HepG2 (cell line): ENCODE measurements around the gene IRAK1BP1. TPM values are rescaled to one million over a fixed set of nuclear protein-coding genes. Genes with fewer than 3 reads are reported as not detected.

Experiments
- CHD2 ChIP-seq: IDR thresholded peaks from 2 replicates; pipeline ENCODE4 v1.6.1; 2011; ENCODE audit warnings: low read depth, low read length, improper control_type of control experiment
- ZFP36L1 ChIP-seq: sonication (generic); formaldehyde crosslinking; IDR thresholded peaks from 2 replicates; pipeline ENCODE4 v1.8.0; 2022; ENCODE audit warnings: mild to moderate bottlenecking, missing genetic modification reagents, moderate library complexity
- ZNF224 ChIP-seq: sonication (generic); formaldehyde crosslinking; IDR thresholded peaks from 2 replicates; pipeline ENCODE4 v1.5.0; 2020; ENCODE audit warnings: mild to moderate bottlenecking, missing genetic modification reagents
- ZNF446 ChIP-seq: sonication (generic); formaldehyde crosslinking; IDR thresholded peaks from 2 replicates; pipeline ENCODE4 v1.5.0; 2020; ENCODE audit warnings: mild to moderate bottlenecking, missing genetic modification reagents
- ZNF549 ChIP-seq: sonication (generic); formaldehyde crosslinking; IDR thresholded peaks from 2 replicates; pipeline ENCODE4 v1.5.0; 2020; ENCODE audit warnings: missing genetic modification reagents
- polyA plus RNA-seq, 8 experiments: library from polyadenylated mRNA; depleted of rRNA in 3 of 8; stranded (reverse) in 7 of 8; unstranded in 1 of 8; fragments of >200 nt; fragmentation: Illumina TruSeq in 4 of 8; extraction: Trizol in 4 of 8; gene quantifications; 2 replicates each; pipeline versions ENCODE4 v1.2.1 to v1.2.3, GENCODE V29; 2011 to 2016; ENCODE audit warnings: low read depth in 4 of 8, missing spikeins in 1 of 8, mixed read lengths in 1 of 8; ENCODE audit not compliant: insufficient read depth in 1 of 8
- total RNA-seq, 5 experiments: library from RNA; depleted of rRNA; stranded (reverse); fragments of >200 nt; fragmentation: Illumina TruSeq; extraction: Trizol; gene quantifications; 2 replicates each; pipeline ENCODE4 v1.2.3, GENCODE V29; 2016; ENCODE audit warnings: low read depth in 1 of 5
- TF ChIP-seq, protein P1 (sequence below): IDR thresholded peaks from 2 replicates; pipeline ENCODE4 v1.6.1; 2016; ENCODE audit warnings: low read depth, missing genetic modification reagents, missing compliant biosample characterization
- TF ChIP-seq, protein P2 (sequence below), 2 experiments: sonication (generic) in 1 of 2; formaldehyde crosslinking in 1 of 2; IDR thresholded peaks; 2 replicates each; pipeline versions ENCODE4 v1.4.0 to v1.6.1; 2016 to 2020; ENCODE audit warnings: borderline replicate concordance in 1 of 2, low read depth in 1 of 2, mild to moderate bottlenecking in 1 of 2, missing genetic modification reagents in 1 of 2
- TF ChIP-seq, protein P3 (sequence below): sonication (generic); formaldehyde crosslinking; IDR thresholded peaks from 2 replicates; pipeline ENCODE4 v1.5.1; 2020; ENCODE audit warnings: mild to moderate bottlenecking, missing genetic modification reagents, borderline replicate concordance

The IRAK1BP1 gene
- total and polyA plus RNA-seq, 2 of the 13 experiments (the other 11 are each of a cell fraction or from before 2014, with no cell fraction given) = 0.86 to 1.5 TPM

DNA sequence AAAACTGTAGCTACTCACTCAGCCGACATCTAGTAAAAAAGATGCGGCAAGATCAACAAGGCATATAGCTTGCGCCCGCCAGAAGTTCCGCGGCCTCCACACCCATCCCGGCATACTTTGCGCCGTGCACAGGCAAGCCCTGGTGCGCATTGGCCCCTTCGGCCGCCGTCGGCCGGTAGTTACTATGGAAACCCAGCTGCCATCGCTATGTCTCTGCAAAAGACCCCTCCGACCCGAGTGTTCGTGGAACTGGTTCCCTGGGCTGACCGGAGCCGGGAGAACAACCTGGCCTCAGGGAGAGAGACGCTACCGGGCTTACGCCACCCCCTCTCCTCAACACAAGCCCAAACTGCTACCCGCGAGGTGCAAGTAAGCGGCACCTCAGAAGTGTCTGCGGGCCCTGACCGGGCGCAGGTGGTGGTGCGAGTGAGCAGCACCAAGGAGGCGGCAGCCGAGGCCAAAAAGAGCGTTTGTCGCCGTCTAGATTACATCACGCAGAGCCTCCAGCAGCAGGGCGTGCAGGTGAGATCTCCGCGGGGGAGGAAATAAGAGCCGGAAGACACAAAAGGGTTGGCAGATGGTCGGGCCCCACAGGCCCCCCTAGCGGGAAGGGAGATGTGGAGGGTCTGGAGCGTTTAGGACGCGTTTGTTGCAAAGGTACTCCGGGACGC is at the start of gene IRAK1BP1 (continued):
- TF ChIP-seq, protein P1, sequence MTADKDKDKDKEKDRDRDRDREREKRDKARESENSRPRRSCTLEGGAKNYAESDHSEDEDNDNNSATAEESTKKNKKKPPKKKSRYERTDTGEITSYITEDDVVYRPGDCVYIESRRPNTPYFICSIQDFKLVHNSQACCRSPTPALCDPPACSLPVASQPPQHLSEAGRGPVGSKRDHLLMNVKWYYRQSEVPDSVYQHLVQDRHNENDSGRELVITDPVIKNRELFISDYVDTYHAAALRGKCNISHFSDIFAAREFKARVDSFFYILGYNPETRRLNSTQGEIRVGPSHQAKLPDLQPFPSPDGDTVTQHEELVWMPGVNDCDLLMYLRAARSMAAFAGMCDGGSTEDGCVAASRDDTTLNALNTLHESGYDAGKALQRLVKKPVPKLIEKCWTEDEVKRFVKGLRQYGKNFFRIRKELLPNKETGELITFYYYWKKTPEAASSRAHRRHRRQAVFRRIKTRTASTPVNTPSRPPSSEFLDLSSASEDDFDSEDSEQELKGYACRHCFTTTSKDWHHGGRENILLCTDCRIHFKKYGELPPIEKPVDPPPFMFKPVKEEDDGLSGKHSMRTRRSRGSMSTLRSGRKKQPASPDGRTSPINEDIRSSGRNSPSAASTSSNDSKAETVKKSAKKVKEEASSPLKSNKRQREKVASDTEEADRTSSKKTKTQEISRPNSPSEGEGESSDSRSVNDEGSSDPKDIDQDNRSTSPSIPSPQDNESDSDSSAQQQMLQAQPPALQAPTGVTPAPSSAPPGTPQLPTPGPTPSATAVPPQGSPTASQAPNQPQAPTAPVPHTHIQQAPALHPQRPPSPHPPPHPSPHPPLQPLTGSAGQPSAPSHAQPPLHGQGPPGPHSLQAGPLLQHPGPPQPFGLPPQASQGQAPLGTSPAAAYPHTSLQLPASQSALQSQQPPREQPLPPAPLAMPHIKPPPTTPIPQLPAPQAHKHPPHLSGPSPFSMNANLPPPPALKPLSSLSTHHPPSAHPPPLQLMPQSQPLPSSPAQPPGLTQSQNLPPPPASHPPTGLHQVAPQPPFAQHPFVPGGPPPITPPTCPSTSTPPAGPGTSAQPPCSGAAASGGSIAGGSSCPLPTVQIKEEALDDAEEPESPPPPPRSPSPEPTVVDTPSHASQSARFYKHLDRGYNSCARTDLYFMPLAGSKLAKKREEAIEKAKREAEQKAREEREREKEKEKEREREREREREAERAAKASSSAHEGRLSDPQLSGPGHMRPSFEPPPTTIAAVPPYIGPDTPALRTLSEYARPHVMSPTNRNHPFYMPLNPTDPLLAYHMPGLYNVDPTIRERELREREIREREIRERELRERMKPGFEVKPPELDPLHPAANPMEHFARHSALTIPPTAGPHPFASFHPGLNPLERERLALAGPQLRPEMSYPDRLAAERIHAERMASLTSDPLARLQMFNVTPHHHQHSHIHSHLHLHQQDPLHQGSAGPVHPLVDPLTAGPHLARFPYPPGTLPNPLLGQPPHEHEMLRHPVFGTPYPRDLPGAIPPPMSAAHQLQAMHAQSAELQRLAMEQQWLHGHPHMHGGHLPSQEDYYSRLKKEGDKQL (CRISPR knock-in tag) = no peak
- TF ChIP-seq ZNF446 (CRISPR knock-in tag) (no peak), ZNF224 (CRISPR knock-in tag) (0 out of 2 replicates have a peak, but pooled peaks have one; percentile 18), ZNF549 (CRISPR knock-in tag) (no peak), ZFP36L1 (CRISPR knock-in tag) (no peak), CHD2 (no peak)
- TF ChIP-seq, protein P2, sequence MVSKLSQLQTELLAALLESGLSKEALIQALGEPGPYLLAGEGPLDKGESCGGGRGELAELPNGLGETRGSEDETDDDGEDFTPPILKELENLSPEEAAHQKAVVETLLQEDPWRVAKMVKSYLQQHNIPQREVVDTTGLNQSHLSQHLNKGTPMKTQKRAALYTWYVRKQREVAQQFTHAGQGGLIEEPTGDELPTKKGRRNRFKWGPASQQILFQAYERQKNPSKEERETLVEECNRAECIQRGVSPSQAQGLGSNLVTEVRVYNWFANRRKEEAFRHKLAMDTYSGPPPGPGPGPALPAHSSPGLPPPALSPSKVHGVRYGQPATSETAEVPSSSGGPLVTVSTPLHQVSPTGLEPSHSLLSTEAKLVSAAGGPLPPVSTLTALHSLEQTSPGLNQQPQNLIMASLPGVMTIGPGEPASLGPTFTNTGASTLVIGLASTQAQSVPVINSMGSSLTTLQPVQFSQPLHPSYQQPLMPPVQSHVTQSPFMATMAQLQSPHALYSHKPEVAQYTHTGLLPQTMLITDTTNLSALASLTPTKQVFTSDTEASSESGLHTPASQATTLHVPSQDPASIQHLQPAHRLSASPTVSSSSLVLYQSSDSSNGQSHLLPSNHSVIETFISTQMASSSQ (IDR thresholded peaks at IDR 0.05; ENCODE audit: low read depth) = no peak
- TF ChIP-seq, protein P2 (CRISPR knock-in tag; IDR thresholded peaks at IDR 0.05; ENCODE audit: borderline replicate concordance) = no peak
- TF ChIP-seq, protein P3, sequence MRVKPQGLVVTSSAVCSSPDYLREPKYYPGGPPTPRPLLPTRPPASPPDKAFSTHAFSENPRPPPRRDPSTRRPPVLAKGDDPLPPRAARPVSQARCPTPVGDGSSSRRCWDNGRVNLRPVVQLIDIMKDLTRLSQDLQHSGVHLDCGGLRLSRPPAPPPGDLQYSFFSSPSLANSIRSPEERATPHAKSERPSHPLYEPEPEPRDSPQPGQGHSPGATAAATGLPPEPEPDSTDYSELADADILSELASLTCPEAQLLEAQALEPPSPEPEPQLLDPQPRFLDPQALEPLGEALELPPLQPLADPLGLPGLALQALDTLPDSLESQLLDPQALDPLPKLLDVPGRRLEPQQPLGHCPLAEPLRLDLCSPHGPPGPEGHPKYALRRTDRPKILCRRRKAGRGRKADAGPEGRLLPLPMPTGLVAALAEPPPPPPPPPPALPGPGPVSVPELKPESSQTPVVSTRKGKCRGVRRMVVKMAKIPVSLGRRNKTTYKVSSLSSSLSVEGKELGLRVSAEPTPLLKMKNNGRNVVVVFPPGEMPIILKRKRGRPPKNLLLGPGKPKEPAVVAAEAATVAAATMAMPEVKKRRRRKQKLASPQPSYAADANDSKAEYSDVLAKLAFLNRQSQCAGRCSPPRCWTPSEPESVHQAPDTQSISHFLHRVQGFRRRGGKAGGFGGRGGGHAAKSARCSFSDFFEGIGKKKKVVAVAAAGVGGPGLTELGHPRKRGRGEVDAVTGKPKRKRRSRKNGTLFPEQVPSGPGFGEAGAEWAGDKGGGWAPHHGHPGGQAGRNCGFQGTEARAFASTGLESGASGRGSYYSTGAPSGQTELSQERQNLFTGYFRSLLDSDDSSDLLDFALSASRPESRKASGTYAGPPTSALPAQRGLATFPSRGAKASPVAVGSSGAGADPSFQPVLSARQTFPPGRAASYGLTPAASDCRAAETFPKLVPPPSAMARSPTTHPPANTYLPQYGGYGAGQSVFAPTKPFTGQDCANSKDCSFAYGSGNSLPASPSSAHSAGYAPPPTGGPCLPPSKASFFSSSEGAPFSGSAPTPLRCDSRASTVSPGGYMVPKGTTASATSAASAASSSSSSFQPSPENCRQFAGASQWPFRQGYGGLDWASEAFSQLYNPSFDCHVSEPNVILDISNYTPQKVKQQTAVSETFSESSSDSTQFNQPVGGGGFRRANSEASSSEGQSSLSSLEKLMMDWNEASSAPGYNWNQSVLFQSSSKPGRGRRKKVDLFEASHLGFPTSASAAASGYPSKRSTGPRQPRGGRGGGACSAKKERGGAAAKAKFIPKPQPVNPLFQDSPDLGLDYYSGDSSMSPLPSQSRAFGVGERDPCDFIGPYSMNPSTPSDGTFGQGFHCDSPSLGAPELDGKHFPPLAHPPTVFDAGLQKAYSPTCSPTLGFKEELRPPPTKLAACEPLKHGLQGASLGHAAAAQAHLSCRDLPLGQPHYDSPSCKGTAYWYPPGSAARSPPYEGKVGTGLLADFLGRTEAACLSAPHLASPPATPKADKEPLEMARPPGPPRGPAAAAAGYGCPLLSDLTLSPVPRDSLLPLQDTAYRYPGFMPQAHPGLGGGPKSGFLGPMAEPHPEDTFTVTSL (CRISPR knock-in tag) = peak; percentile 55; the same call in 1 of the 2 replicates
